Kidney glomerular epithelial cell (primary cell): ENCODE data around the gene CLEC4G.

Experiments used
- DNase-seq: peaks from one replicate; lab custom pipeline; 2025; lab: John Stamatoyannopoulos, UW

The CLEC4G gene

GRCh38 chr19:7729211-7729610 lies 2.7 kb downstream of the CLEC4G start:
- DNase-seq = no peak

GRCh38 chr19:7725791-7726190 lies 6.1 kb downstream of the CLEC4G start:
- no peak for DNase-seq

GRCh38 chr19:7722231-7722651 lies 9.7 kb downstream of the CLEC4G start:
- DNase-seq = no peak

GRCh38 chr19:7720351-7720750 lies 11.6 kb downstream of the CLEC4G start:
- no peak for DNase-seq

GRCh38 chr19:7718668-7719067 lies 13.2 kb downstream of the CLEC4G start:
- DNase-seq = no peak

- DNase-seq = no peak
Measured at GRCh38 chr19:7716762-7717161, 15.1 kb downstream of the CLEC4G start.

- DNase-seq = no peak
Measured at GRCh38 chr19:7715671-7716070, 16.2 kb downstream of the CLEC4G start.

- DNase-seq = no peak
Measured at GRCh38 chr19:7710616-7711015, 21.3 kb downstream of the CLEC4G start.

- DNase-seq = no peak
Measured at GRCh38 chr19:7709932-7710460, 21.9 kb downstream of the CLEC4G start.

GRCh38 chr19:7706955-7707456 lies 24.9 kb downstream of the CLEC4G start:
- no peak for DNase-seq

- DNase-seq = no peak
Measured at GRCh38 chr19:7706188-7706954, 25.5 kb downstream of the CLEC4G start.

- DNase-seq = no peak
Measured at GRCh38 chr19:7705387-7706187, 26.3 kb downstream of the CLEC4G start.

- DNase-seq = no peak
Measured at GRCh38 chr19:7704280-7705060, 27.4 kb downstream of the CLEC4G start.

- DNase-seq = no peak
Measured at GRCh38 chr19:7703332-7703731, 28.6 kb downstream of the CLEC4G start.

- no peak for DNase-seq
Measured at GRCh38 chr19:7701654-7702457, 30.1 kb downstream of the CLEC4G start, which contains the start of gene FCER2. Gene FCER2 (minus strand): TSS chr19:7702131. CDS start chr19:7699760, 2,371 bp downstream.

GRCh38 chr19:7701049-7701653 lies 30.8 kb downstream of the CLEC4G start:
- no peak for DNase-seq

GRCh38 chr19:7699417-7700401 lies 32.2 kb downstream of the CLEC4G start:
- DNase-seq = no peak

GRCh38 chr19:7699003-7699402 lies 32.9 kb downstream of the CLEC4G start:
- DNase-seq = no peak

- no peak for DNase-seq
Measured at GRCh38 chr19:7698583-7698982, 33.3 kb downstream of the CLEC4G start.
